Uterine smooth muscle cell (primary cell): Measurements from ENCODE around the gene SLAMF1. TPM values are rescaled to one million over a fixed set of nuclear protein-coding genes. Genes with fewer than 3 reads are reported as not detected.

Experiments used
- total RNA-seq: library from RNA; depleted of rRNA; stranded (reverse); fragments of >200 nt; gene quantifications from 2 replicates; pipeline ENCODE4 v1.2.3, GENCODE V29; 2014

SLAMF1 gene, protein sequence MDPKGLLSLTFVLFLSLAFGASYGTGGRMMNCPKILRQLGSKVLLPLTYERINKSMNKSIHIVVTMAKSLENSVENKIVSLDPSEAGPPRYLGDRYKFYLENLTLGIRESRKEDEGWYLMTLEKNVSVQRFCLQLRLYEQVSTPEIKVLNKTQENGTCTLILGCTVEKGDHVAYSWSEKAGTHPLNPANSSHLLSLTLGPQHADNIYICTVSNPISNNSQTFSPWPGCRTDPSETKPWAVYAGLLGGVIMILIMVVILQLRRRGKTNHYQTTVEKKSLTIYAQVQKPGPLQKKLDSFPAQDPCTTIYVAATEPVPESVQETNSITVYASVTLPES
- not detected in 2 replicates for total RNA-seq

DNA sequence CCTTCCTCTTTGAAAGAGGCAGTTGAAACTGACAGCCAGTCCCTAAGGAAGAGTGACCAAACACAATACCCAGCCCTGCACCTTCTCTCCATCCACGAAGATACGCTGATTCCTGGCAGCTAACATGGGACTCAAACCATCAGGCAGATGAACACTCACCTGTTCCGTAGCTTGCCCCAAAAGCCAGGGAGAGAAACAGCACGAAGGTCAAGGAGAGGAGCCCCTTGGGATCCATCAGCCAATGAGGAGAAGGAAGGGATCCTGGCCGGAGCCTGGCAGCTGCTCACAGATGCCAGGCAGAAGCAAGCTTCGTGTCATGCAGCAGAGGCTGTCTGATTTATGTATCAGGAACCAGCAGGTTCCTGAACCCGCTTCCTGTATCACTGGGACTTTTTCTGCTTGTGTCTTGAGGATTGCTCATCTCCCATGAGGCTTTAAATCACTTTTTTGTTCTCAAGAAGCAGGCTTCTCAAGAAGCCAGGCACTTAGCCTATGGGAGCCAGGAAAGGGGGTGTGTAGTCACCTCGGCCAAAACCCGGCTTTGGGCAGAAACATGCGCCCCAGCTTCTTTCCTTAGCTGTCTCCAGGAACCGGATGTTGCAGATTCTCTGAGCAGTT is at the start of gene SLAMF1:
SLAMF1 (minus strand) TSS at position 334 of the 618 bp plus-strand sequence; CDS start at position 235, 99 bp downstream.

DNA sequence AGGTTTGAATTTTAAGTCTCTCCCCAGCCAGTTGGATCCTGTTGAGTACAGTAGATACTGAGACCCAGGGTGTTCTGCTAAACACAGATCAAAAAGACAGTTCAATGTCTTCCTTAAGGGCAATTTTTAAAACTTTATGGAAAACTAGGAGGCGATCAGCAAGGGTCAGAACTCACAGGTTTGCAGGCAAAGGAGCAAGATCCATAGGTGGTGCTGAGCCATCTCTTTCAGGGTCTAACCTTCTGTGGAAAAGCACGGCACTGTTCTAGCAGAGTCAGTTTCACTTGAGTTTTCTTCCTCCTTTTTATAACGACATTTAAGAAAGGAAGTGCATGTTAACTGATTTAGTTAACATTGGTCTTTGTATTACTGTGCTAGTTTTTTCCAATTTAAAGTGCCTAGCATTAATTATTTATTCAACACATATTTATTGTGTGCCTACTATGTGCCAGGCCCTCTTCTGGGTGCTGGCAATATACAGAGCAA is 67.6 kb downstream of the SLAMF1 start, which contains the start of gene CD84:
CD84 (minus strand) TSS at position 281 of the 486 bp plus-strand sequence; CDS start at position 222, 59 bp downstream.

Other genes starting within 250 kb of the SLAMF1 start
- gene VANGL2, start 246.5 kb downstream of the SLAMF1 start, total RNA-seq, result under 0.01 TPM in 1 of 2 replicates, not detected in the other
- gene SLAMF6, start 123.8 kb downstream of the SLAMF1 start, total RNA-seq, result not detected in 2 replicates
- not detected in 2 replicates for gene CD84, start 67.5 kb downstream of the SLAMF1 start, total RNA-seq
- under 0.01 TPM in 1 of 2 replicates, not detected in the other for gene CD48, start 64.8 kb upstream of the SLAMF1 start, total RNA-seq
- gene SLAMF7, start 92.2 kb upstream of the SLAMF1 start, total RNA-seq, result under 0.01 TPM in 1 of 2 replicates, not detected in the other
- not detected in 2 replicates for gene LY9, start 149.1 kb upstream of the SLAMF1 start, total RNA-seq
- not detected in 2 replicates for gene CD244, start 215.8 kb upstream of the SLAMF1 start, total RNA-seq
- not detected in 2 replicates for gene ITLN1, start 238.1 kb upstream of the SLAMF1 start, total RNA-seq